ENCODE measurements around the gene MND1.
"Not testable (repeated sequence)": the region's sequence is repeated elsewhere in the genome, so short reads cannot be mapped to it uniquely, and the experiment has no call there.

Gene MND1

GRCh38 chr4:153408932-153409331 lies 64.4 kb downstream of the MND1 start:
- DNase-seq: no peak

- no peak for DNase-seq
Observed at GRCh38 chr4:153409412-153409811, 64.9 kb downstream of the MND1 start.

GRCh38 chr4:153409924-153410501 lies 65.5 kb downstream of the MND1 start:
- DNase-seq: no peak

- no peak for DNase-seq
Observed at GRCh38 chr4:153413842-153414241, 69.4 kb downstream of the MND1 start.

- DNase-seq: not testable (repeated sequence)
Observed at GRCh38 chr4:153416456-153416855, 72.0 kb downstream of the MND1 start.

- no peak for DNase-seq
Observed at GRCh38 chr4:153418121-153418520, 73.6 kb downstream of the MND1 start.

- no peak for DNase-seq
Observed at GRCh38 chr4:153418558-153418957, 74.1 kb downstream of the MND1 start.

GRCh38 chr4:153419029-153419428 lies 74.5 kb downstream of the MND1 start:
- DNase-seq: no peak

- no peak for DNase-seq
Observed at GRCh38 chr4:153419673-153420278, 75.3 kb downstream of the MND1 start.

GRCh38 chr4:153420361-153420760 lies 75.9 kb downstream of the MND1 start:
- DNase-seq: no peak

GRCh38 chr4:153421941-153422340 lies 77.5 kb downstream of the MND1 start:
- DNase-seq: no peak

GRCh38 chr4:153426207-153426885 lies 81.9 kb downstream of the MND1 start:
- no peak for DNase-seq

- DNase-seq: no peak
Observed at GRCh38 chr4:153427363-153428071, 83.0 kb downstream of the MND1 start.

GRCh38 chr4:153428941-153429475 lies 84.5 kb downstream of the MND1 start:
- DNase-seq: no peak

GRCh38 chr4:153432965-153433753 lies 88.7 kb downstream of the MND1 start:
- DNase-seq: peak; percentile 1

GRCh38 chr4:153433754-153434105 lies 89.2 kb downstream of the MND1 start:
- DNase-seq: no peak

- DNase-seq: no peak
Observed at GRCh38 chr4:153434190-153434589, 89.7 kb downstream of the MND1 start.

- no peak for DNase-seq
Observed at GRCh38 chr4:153438916-153439756, 94.6 kb downstream of the MND1 start.

- no peak for DNase-seq
Observed at GRCh38 chr4:153439831-153440230, 95.3 kb downstream of the MND1 start.

GRCh38 chr4:153440475-153440874 lies 96.0 kb downstream of the MND1 start:
- no peak for DNase-seq

GRCh38 chr4:153447175-153447905 lies 102.9 kb downstream of the MND1 start:
- no peak for DNase-seq

All from NCI-H1105 (cell line).